LNCAP (cell line): ENCODE results near the gene ASTN2.

Experiments used
- TF ChIP-seq, protein P1 (sequence below): fragments of 450-650 bp; IDR thresholded peaks from 2 replicates; pipeline ENCODE4 v1.5.1; 2017; ENCODE audit warnings: mild to moderate bottlenecking

Gene ASTN2

DNA sequence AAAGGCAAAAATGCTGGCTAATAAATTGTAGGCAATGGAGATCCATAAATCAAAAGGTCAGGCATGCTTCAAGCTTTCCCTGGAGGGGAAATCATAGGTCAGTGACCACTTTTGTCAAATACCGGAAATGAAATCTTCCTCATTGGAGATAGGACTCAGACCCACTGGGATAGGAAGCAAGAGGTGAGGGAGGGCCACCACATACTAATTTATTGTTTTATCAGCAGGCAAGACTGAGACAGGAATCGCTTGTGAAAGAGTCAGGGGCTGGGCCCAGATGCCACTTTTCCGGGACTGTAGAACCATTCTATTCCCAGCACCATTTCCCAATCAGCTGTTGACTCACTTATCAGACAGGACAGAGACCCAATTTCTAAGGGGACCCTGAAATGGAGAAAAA, 984.0 kb downstream of the ASTN2 start:
- TF ChIP-seq, protein P1, sequence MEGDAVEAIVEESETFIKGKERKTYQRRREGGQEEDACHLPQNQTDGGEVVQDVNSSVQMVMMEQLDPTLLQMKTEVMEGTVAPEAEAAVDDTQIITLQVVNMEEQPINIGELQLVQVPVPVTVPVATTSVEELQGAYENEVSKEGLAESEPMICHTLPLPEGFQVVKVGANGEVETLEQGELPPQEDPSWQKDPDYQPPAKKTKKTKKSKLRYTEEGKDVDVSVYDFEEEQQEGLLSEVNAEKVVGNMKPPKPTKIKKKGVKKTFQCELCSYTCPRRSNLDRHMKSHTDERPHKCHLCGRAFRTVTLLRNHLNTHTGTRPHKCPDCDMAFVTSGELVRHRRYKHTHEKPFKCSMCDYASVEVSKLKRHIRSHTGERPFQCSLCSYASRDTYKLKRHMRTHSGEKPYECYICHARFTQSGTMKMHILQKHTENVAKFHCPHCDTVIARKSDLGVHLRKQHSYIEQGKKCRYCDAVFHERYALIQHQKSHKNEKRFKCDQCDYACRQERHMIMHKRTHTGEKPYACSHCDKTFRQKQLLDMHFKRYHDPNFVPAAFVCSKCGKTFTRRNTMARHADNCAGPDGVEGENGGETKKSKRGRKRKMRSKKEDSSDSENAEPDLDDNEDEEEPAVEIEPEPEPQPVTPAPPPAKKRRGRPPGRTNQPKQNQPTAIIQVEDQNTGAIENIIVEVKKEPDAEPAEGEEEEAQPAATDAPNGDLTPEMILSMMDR = no peak

DNA sequence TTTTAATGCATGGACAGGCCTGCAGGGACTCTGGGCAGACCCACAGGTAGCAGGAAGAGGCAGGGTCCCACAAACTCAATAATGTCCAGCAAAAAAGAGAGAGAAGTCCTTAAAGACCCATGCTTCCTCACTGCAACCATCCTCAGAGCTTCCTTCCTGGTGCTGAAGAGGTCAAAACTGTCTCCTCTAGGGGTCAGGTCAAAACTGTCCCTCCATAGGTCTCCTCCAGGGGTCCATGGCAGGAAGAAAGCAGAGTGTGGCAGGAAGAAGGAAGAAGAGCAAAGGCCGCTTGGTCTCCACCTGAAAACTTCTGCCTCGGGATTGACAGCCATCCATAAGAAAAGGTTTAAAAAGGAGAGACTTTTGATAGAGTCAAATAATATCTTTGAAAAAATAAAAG, 989.6 kb downstream of the ASTN2 start:
- TF ChIP-seq, protein P1 = no peak

DNA sequence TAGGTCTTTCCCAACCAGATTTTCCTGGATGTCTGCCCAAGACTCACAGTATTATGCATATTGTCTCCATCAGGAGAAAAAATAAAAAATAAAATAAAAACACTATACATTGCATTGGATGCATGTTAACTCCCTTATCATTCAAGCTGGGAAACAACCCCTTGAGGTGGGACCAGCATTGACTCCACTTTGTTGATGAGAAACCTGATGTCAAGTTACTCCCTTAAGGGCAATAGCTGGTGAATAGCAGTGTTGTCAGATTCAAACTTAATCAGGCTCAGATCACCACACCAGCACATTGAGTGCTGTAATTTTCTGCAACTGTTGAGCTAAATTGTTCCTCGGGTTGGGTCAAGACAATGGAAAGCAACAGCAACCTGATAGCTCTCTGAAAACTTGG, 991.7 kb downstream of the ASTN2 start:
- TF ChIP-seq, protein P1 = no peak

DNA sequence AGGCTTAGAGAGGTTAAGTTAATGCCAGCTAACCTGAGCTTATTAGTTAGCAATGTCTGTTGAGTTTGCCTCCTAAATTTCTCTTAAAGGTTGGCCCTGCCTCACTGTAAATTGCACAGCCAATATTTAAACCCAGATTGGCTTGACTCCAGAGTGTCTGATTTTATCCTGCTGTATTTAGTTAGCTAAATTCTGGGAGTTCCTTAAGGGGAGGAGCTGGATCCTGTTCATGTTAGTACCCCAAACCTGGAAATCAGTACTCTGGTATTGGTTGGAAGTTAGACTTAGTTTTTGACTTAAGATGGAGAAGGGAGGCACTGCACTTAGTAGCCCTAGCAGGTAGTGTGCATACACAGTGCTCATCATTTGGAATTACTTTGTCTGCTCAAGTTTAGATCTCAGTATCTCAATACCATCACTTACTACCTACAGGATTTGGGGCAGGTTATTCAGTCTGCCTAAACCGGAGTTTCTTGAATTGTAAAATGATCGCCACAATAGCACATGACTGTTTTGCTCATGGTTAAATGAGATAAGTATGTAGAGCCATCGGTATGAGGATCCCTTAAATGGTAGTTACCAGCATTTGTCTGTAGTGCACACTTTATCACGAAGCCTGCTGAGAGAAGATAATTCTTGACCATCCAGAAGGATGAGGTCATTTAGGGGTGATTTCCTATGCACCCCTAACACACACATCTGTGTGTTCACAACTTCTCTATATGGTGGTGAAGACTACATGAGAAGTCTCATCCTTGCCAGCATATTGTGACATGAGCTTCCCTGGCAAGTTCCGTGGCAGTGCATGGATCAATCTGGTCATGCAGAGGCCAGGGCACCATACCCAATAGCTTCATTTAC, 992.5 kb downstream of the ASTN2 start:
- TF ChIP-seq, protein P1 = no peak

DNA sequence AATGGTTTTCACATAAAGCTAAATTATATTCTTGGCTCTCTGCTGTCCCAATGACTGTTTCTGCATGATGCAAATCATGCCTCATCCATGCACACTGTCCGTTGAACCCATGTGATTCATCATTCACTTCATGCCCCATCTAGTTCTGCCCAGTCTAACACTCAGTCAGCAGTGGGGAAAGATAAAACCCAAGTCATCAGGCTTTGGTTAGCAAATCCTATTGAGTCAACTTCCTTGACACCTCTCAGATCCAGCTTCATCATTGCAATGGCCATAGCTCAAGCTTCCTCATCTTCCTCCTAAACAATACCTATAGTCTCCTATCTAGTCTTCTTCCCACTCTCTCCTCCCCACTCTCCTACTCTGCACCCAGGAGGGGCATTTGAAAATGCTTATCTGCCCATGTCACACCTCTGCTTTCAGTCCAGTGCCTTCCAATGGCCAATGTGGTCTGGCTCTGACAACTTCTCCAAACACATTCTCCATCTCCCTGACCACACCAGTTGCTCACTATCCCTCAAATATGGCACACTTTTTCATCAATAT, 993.8 kb downstream of the ASTN2 start:
- TF ChIP-seq, protein P1 = no peak

DNA sequence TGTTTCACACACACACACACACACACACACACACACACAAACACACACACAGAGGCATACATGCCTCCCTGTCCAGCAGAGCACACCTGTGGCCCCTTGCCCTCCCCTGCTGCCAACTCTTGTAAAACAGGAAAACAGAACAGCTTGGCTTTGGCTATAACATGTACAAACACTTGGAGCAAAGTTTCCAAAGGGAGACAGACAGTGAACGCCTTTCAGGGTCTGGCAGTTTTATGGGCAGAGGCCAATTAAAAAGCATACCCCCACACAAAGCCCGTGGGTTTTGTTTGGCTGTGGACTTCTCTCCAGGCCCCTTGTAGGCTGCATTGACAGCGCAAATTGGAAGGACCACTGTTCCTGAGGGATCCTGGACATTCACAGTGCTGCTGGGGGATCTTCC, 995.7 kb downstream of the ASTN2 start:
- TF ChIP-seq, protein P1 = no peak

DNA sequence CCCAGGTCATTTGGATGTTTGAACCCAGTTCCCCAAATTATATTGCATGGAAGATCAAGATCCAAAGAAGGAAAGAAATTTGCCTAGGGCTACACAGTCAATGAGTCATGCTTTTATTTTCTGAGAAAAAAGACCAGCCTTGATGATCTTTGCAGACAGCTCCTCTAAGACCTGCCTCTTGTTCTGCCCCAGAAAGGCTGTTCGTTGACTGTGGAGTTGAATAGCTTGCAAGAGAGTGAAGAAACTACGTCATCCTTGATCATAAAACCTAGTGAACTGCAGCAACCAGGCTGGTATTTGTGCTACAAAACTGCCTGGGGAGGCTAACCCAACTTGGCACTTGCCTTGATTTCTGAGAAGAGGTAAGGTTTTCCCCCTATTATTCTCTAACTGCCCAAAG, 997.4 kb downstream of the ASTN2 start:
- TF ChIP-seq, protein P1 = no peak
